Esophagus (tissue), 2 donors: Measurements from ENCODE around the gene IPPK. TPM values are rescaled to one million over a fixed set of nuclear protein-coding genes. Genes with fewer than 3 reads are reported as not detected.

Experiments used
- H3K27ac ChIP-seq, 2 donors: one replicate each; pipeline ENCODE4 v1.5.1; 2013; ENCODE audit warnings: low read depth in 2 of 2, mild to moderate bottlenecking in 2 of 2, inconsistent platforms in 1 of 2, low read length in 1 of 2, moderate library complexity in 1 of 2
- H3K27me3 ChIP-seq, 2 donors: one replicate each; pipeline ENCODE4 v1.6.1; 2013; ENCODE audit warnings: low read length in 2 of 2, control low read depth in 1 of 2, mild to moderate bottlenecking in 1 of 2; ENCODE audit not compliant: insufficient read depth in 2 of 2, control insufficient read depth in 1 of 2
- H3K36me3 ChIP-seq, 2 donors: one replicate each; pipeline ENCODE4 v1.6.1; 2013; ENCODE audit warnings: low read length in 1 of 2; ENCODE audit not compliant: control insufficient read depth in 2 of 2, insufficient read depth in 2 of 2
- H3K4me1 ChIP-seq, 2 donors: one replicate each; pipeline ENCODE4 v1.6.1; 2013; ENCODE audit warnings: low read length in 1 of 2; ENCODE audit not compliant: control insufficient read depth in 2 of 2, insufficient read depth in 2 of 2
- H3K4me3 ChIP-seq, 2 donors: one replicate each; pipeline ENCODE4 v1.5.1; 2013; ENCODE audit warnings: low read length in 2 of 2, mild to moderate bottlenecking in 2 of 2, low read depth in 1 of 2, moderate library complexity in 1 of 2
- H3K9me3 ChIP-seq, 2 donors: one replicate each; pipeline ENCODE4 v1.6.1; 2013; ENCODE audit warnings: mild to moderate bottlenecking in 2 of 2, low read depth in 1 of 2, low read length in 1 of 2, moderate library complexity in 1 of 2; ENCODE audit not compliant: control insufficient read depth in 2 of 2, insufficient read depth in 1 of 2
- WGBS, 2 donors: extraction: QIAGEN DNeasy Blood & Tissue Kit; methylation state at CpG; one replicate each; pipeline ENCODE4 v1.1.7; 2013; 5-methylcytosine and 5-hydroxymethylcytosine counted together
- polyA plus RNA-seq, 2 donors: library from polyadenylated mRNA; stranded (reverse); fragments of 200-250 nt; gene quantifications; one replicate each; pipeline ENCODE4 v1.2.3, GENCODE V29; 2013
- donor health status: healthy with polysubstance abuse.
- donor health status: Bipolar disorder and iron deficiency.

IPPK gene
- polyA plus RNA-seq, 2 donors = 18.7 to 41.1 TPM

- H3K4me3 ChIP-seq = no peak overlapping the region
- H3K9me3 ChIP-seq = peaks cover 0 to 3% of the 10 kb centered on the region in 2 donors
- H3K4me1 ChIP-seq = peaks cover 4 to 33% of the 10 kb centered on the region in 2 donors
- 53 to 60% methylated on average over 1 of the region's 1 CpG for WGBS, 2 donors
- peak overlapping the region in 1 of 2 donors; percentile 82 for H3K27ac ChIP-seq
- peaks cover 12 to 50% of the 10 kb centered on the region in 2 donors for H3K36me3 ChIP-seq
- H3K27me3 ChIP-seq = no peaks in the 10 kb centered on the region
Measured at GRCh38 chr9:92652461-92652860, 17.5 kb downstream of the IPPK start.

GRCh38 chr9:92650839-92651621, 18.9 kb downstream of the IPPK start:
- H3K9me3 ChIP-seq = peaks cover 0 to 3% of the 10 kb centered on the region in 2 donors
- H3K36me3 ChIP-seq = peaks cover 8 to 48% of the 10 kb centered on the region in 2 donors
- peaks cover 4 to 27% of the 10 kb centered on the region in 2 donors for H3K4me1 ChIP-seq
- peak overlapping the region; percentile 5 to 53 for H3K27ac ChIP-seq
- H3K27me3 ChIP-seq = no peaks in the 10 kb centered on the region
- 57 to 65% methylated on average over 10 of the region's 10 CpGs for WGBS, 2 donors
- H3K4me3 ChIP-seq = no peak overlapping the region

GRCh38 chr9:92650296-92650695, 19.6 kb downstream of the IPPK start:
- WGBS, 2 donors = 97 to 98% methylated on average over 6 of the region's 6 CpGs
- Histone ChIP-seq H3K4me1 (peaks cover 2 to 21% of the 10 kb centered on the region in 2 donors), H3K27ac (peak overlapping the region in 1 of 2 donors; percentile 53), H3K36me3 (peaks cover 6 to 43% of the 10 kb centered on the region in 2 donors), H3K27me3 (no peaks in the 10 kb centered on the region), H3K9me3 (peaks cover 0 to 3% of the 10 kb centered on the region in 2 donors), H3K4me3 (no peak overlapping the region)

- no peak overlapping the region for H3K4me3 ChIP-seq
Measured at GRCh38 chr9:92649007-92649406, 20.9 kb downstream of the IPPK start.

DNA sequence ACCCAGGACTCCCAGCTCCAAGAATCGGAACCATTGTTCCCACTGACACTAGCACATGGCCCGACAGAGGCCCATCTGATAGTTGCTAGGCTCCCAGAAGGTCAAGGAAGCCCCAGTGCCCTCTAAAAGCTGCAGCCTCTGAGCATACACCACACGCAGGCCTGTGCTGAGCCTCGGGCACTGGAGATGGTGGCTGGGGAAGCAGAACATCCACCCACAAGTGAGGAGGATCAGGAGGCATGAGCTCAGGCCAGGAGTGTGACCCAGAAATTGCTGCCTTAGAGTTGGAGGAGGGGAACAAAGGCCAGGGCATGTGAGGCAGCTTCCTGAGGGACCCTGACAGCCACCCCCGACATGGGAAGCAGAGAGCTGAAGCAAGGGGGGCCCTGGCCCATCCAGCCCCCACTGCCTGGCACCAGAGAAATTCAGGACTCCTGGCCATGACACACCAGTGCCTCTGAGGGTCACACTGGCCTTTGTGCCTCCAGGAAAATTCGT, 21.4 kb downstream of the IPPK start:
- Histone ChIP-seq H3K4me1 (peaks cover 0 to 8% of the 10 kb centered on the region in 2 donors), H3K36me3 (peaks cover 6 to 33% of the 10 kb centered on the region in 2 donors), H3K4me3 (no peak overlapping the region), H3K27ac (no peak overlapping the region), H3K27me3 (no peaks in the 10 kb centered on the region), H3K9me3 (peaks cover 0 to 3% of the 10 kb centered on the region in 2 donors)
- WGBS, 2 donors = 85 to 89% methylated on average over 6 of the region's 6 CpGs

More at GRCh38 chr9:92649007-92649406, 20.9 kb downstream of the IPPK start:
- Histone ChIP-seq H3K36me3 (peaks cover 6 to 35% of the 10 kb centered on the region in 2 donors), H3K27ac (no peak overlapping the region), H3K9me3 (peaks cover 0 to 3% of the 10 kb centered on the region in 2 donors), H3K4me1 (peaks cover 0 to 10% of the 10 kb centered on the region in 2 donors), H3K27me3 (no peaks in the 10 kb centered on the region)
- WGBS, 2 donors = 93 to 95% methylated on average over 5 of the region's 5 CpGs

GRCh38 chr9:92647671-92648473, 22.1 kb downstream of the IPPK start:
- Histone ChIP-seq H3K9me3 (peaks cover 0 to 3% of the 10 kb centered on the region in 2 donors), H3K27ac (no peak overlapping the region), H3K4me3 (no peak overlapping the region), H3K4me1 (peaks cover 0 to 8% of the 10 kb centered on the region in 2 donors), H3K36me3 (peaks cover 6 to 29% of the 10 kb centered on the region in 2 donors), H3K27me3 (no peaks in the 10 kb centered on the region)
- 92 to 93% methylated on average over 11 of the region's 11 CpGs for WGBS, 2 donors

- H3K36me3 ChIP-seq = peaks cover 22 to 50% of the 10 kb centered on the region in 2 donors
- H3K4me1 ChIP-seq = peaks cover 0 to 7% of the 10 kb centered on the region in 2 donors
- 98 to 99% methylated on average over 4 of the region's 4 CpGs for WGBS, 2 donors
- H3K27me3 ChIP-seq = no peaks in the 10 kb centered on the region
- no peak overlapping the region for H3K4me3 ChIP-seq
- peaks cover 0 to 3% of the 10 kb centered on the region in 2 donors for H3K9me3 ChIP-seq
- H3K27ac ChIP-seq = no peak overlapping the region
Measured at GRCh38 chr9:92645041-92645440, 24.9 kb downstream of the IPPK start.

DNA sequence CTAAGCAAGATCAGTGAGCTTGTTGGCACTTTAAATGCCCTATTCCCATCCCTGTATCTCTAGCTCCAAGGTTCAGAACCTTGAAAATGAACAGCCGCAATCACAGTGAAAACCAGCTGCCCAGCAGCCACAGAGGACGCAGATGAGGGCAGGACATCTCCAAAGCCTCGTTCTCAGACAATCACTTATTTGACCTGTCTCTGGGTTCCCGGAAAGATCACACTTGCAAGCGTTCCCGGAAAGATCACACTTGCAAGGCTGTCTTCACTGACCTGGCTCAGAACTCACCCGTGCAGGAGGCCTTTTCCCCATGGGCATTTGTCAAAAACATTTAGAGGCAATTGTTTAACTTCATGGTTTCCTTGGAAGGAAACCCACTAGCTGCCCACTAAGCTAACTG, 25.7 kb downstream of the IPPK start:
- peaks cover 22 to 49% of the 10 kb centered on the region in 2 donors for H3K36me3 ChIP-seq
- peaks cover 0 to under 1% of the 10 kb centered on the region in 2 donors for H3K9me3 ChIP-seq
- no peak overlapping the region for H3K4me3 ChIP-seq
- no peak overlapping the region for H3K27ac ChIP-seq
- WGBS, 2 donors = 92 to 94% methylated on average over 7 of the region's 7 CpGs
- H3K4me1 ChIP-seq = peaks cover 0 to 7% of the 10 kb centered on the region in 2 donors
- H3K27me3 ChIP-seq = no peaks in the 10 kb centered on the region

GRCh38 chr9:92642564-92642963, 27.4 kb downstream of the IPPK start:
- Histone ChIP-seq H3K36me3 (peaks cover 16 to 45% of the 10 kb centered on the region in 2 donors), H3K27me3 (no peaks in the 10 kb centered on the region), H3K9me3 (no peaks in the 10 kb centered on the region), H3K27ac (no peak overlapping the region), H3K4me3 (no peak overlapping the region), H3K4me1 (peaks cover 0 to 3% of the 10 kb centered on the region in 2 donors)
- 94 to 95% methylated on average over 7 of the region's 7 CpGs for WGBS, 2 donors
